WTC11 (cell line): Measurements from ENCODE around the gene PPP1R16B. TPM values are rescaled to one million over a fixed set of nuclear protein-coding genes. Genes with fewer than 3 reads are reported as not detected.

ENCODE experiments used
- ATAC-seq: fragments of 200-7000 bp; cut with Tn5 transposase; 2 replicates; pipeline ENCODE4 v1.10.0; 2021; ENCODE audit warnings: mild to moderate bottlenecking, moderate library complexity
- CTCF ChIA-PET: fragments of 300-600 bp; sonication (Branson Sonifier 250); formaldehyde crosslinking; loops from one replicate; lab custom pipeline; 2021; ENCODE audit warnings: antibody characterized with exemption; lab: Charles Lee
- POLR2A ChIA-PET: fragments of 350-600 bp; sonication (Branson Sonifier 250); formaldehyde crosslinking; loops from one replicate; lab custom pipeline; 2021; ENCODE audit warnings: antibody characterized with exemption; lab: Charles Lee
- DNase-seq: peaks from one replicate; pipeline ENCODE4 v3.0.0; 2021; ENCODE audit warnings: low spot score
- H3K27ac Mint-ChIP-seq: 2 replicates; pipeline ENCODE4 v1.8.0; 2021; ENCODE audit warnings: mixed read lengths
- H3K27me3 Mint-ChIP-seq: 2 replicates; pipeline ENCODE4 v1.8.0; 2021; ENCODE audit warnings: low read depth, mild to moderate bottlenecking, moderate library complexity, mixed read lengths
- H3K36me3 Mint-ChIP-seq: 2 replicates; pipeline ENCODE4 v1.8.0; 2021; ENCODE audit warnings: mixed read lengths
- H3K4me1 Mint-ChIP-seq: 2 replicates; pipeline ENCODE4 v1.8.0; 2022; ENCODE audit warnings: mixed read lengths
- H3K4me3 Mint-ChIP-seq: 2 replicates; pipeline ENCODE4 v1.8.0; 2021; ENCODE audit warnings: mild to moderate bottlenecking, moderate library complexity, mixed read lengths
- H3K9me3 Mint-ChIP-seq: 2 replicates; pipeline ENCODE4 v1.8.0; 2021; ENCODE audit warnings: mixed read lengths
- ARID4B ChIP-seq: sonication (generic); formaldehyde crosslinking; IDR thresholded peaks from 2 replicates; pipeline ENCODE4 v1.8.0; 2023; ENCODE audit warnings: missing genetic modification reagents, mild to moderate bottlenecking, borderline replicate concordance
- ATF1 ChIP-seq: sonication (generic); formaldehyde crosslinking; IDR thresholded peaks from 2 replicates; pipeline ENCODE4 v1.8.1; 2023; ENCODE audit warnings: mild to moderate bottlenecking, moderate library complexity, missing genetic modification reagents
- FOXP1 ChIP-seq: sonication (generic); formaldehyde crosslinking; IDR thresholded peaks from 2 replicates; pipeline ENCODE4 v1.8.0; 2022; ENCODE audit warnings: missing genetic modification reagents, mild to moderate bottlenecking, moderate library complexity, borderline replicate concordance
- FOXP4 ChIP-seq: sonication (generic); formaldehyde crosslinking; IDR thresholded peaks from 2 replicates; pipeline ENCODE4 v1.8.0; 2022; ENCODE audit warnings: mild to moderate bottlenecking, missing genetic modification reagents
- NFYB ChIP-seq: sonication (generic); formaldehyde crosslinking; conservative IDR thresholded peaks from 2 replicates; pipeline ENCODE4 v1.8.0; 2022; ENCODE audit warnings: low read depth, missing genetic modification reagents
- NR2C2 ChIP-seq: sonication (generic); formaldehyde crosslinking; IDR thresholded peaks from 2 replicates; pipeline ENCODE4 v1.8.0; 2022; ENCODE audit warnings: mild to moderate bottlenecking, missing genetic modification reagents
- SOX15 ChIP-seq: fragments of 250-450 bp; sonication (Bioruptor Pico); IDR thresholded peaks from 2 replicates; pipeline ENCODE4 v1.9.0; 2021; ENCODE audit warnings: mild to moderate bottlenecking
- TEAD4 ChIP-seq: sonication (generic); formaldehyde crosslinking; IDR thresholded peaks from 2 replicates; pipeline ENCODE4 v1.8.0; 2022; ENCODE audit warnings: mild to moderate bottlenecking, missing genetic modification reagents
- ZNF416 ChIP-seq: fragments of 250-450 bp; sonication (Bioruptor Pico); IDR thresholded peaks from 2 replicates; pipeline ENCODE4 v1.9.0; 2021; ENCODE audit warnings: mild to moderate bottlenecking, inconsistent platforms
- ZNF425 ChIP-seq: fragments of 250-450 bp; sonication (Bioruptor Pico); conservative IDR thresholded peaks from 2 replicates; pipeline ENCODE4 v1.9.0; 2021; ENCODE audit warnings: mild to moderate bottlenecking
- ZNF512 ChIP-seq: sonication (generic); formaldehyde crosslinking; IDR thresholded peaks from 2 replicates; pipeline ENCODE4 v1.8.1; 2022; ENCODE audit warnings: missing genetic modification reagents, borderline replicate concordance
- total RNA-seq: library from RNA; stranded (reverse); gene quantifications from 3 replicates; pipeline ENCODE4 v1.2.3, GENCODE V29; 2021
- TF ChIP-seq, protein P1 (sequence below): sonication (generic); formaldehyde crosslinking; IDR thresholded peaks from 2 replicates; pipeline ENCODE4 v1.8.0; 2023; ENCODE audit warnings: mild to moderate bottlenecking, missing genetic modification reagents
- TF ChIP-seq, protein P2 (sequence below): sonication (generic); formaldehyde crosslinking; IDR thresholded peaks from 2 replicates; pipeline ENCODE4 v1.8.0; 2022; ENCODE audit warnings: mild to moderate bottlenecking, missing genetic modification reagents
- TF ChIP-seq, protein P3 (sequence below): fragments of 250-450 bp; sonication (Bioruptor Pico); IDR thresholded peaks from 2 replicates; pipeline ENCODE4 v1.9.0; 2021; ENCODE audit warnings: mild to moderate bottlenecking, borderline replicate concordance
- TF ChIP-seq, protein P4 (sequence below): sonication (generic); formaldehyde crosslinking; IDR thresholded peaks from 2 replicates; pipeline ENCODE4 v1.8.0; 2022; ENCODE audit warnings: mild to moderate bottlenecking, missing genetic modification reagents
- TF ChIP-seq, protein P5 (sequence below): sonication (generic); formaldehyde crosslinking; IDR thresholded peaks from 2 replicates; pipeline ENCODE4 v1.8.1; 2022; ENCODE audit warnings: mild to moderate bottlenecking, moderate library complexity, missing genetic modification reagents

Gene PPP1R16B
- total RNA-seq, 1 experiment from 2014 or later = 12.0 TPM

DNA sequence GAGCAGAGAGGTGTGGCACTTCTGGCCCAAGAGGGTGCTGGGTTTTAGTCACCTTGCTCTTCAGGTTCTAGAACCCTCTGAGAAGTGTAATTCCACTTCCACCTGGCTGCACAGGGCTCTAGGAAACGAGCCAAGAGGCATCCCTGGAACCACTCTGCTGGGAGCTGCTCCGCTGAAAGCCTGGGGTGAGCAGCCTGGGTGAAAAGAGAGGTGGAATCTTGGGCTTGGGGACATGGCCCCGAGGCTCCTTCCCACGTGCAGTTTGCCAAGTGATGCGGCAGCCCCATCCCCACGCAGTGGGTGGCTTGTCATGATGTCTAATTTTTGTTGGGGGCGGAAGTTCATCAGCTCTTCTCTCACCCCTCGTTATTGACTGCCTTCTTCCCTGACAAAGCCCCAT is 32.8 kb downstream of the PPP1R16B start (continued):
- no peak for TF ChIP-seq ARID4B (CRISPR knock-in tag)

DNA sequence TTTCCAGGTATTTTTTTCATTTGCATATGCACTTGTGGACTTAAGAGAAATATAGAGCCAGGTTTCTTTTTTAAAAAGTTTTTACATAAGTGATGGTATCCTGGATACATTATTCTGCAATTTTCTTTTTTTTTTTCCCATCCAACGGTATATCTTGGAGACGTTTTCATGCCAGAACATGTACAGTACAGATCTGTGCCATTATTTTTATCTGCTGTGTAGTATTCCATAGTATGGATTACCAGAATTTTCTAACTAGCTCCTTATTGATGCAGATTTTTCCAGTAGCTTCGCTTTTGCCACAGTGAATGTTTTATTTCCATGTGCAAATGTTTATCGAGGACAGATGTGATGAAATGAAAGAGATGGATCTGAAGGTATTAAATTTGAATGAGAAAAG is 34.1 kb downstream of the PPP1R16B start:
- H3K4me3 Mint-ChIP-seq = no peak overlapping the region

More for the DNA sequence above, 34.1 kb downstream of the PPP1R16B start:
- no peak overlapping the region for H3K27ac Mint-ChIP-seq
- TF ChIP-seq SOX15 (CRISPR knock-in tag) = no peak
- no peak for TF ChIP-seq FOXP1 (CRISPR knock-in tag)
- TF ChIP-seq, protein P1, sequence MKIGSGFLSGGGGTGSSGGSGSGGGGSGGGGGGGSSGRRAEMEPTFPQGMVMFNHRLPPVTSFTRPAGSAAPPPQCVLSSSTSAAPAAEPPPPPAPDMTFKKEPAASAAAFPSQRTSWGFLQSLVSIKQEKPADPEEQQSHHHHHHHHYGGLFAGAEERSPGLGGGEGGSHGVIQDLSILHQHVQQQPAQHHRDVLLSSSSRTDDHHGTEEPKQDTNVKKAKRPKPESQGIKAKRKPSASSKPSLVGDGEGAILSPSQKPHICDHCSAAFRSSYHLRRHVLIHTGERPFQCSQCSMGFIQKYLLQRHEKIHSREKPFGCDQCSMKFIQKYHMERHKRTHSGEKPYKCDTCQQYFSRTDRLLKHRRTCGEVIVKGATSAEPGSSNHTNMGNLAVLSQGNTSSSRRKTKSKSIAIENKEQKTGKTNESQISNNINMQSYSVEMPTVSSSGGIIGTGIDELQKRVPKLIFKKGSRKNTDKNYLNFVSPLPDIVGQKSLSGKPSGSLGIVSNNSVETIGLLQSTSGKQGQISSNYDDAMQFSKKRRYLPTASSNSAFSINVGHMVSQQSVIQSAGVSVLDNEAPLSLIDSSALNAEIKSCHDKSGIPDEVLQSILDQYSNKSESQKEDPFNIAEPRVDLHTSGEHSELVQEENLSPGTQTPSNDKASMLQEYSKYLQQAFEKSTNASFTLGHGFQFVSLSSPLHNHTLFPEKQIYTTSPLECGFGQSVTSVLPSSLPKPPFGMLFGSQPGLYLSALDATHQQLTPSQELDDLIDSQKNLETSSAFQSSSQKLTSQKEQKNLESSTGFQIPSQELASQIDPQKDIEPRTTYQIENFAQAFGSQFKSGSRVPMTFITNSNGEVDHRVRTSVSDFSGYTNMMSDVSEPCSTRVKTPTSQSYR (CRISPR knock-in tag) = no peak
- TF ChIP-seq NFYB (CRISPR knock-in tag) = no peak
- TF ChIP-seq, protein P2, sequence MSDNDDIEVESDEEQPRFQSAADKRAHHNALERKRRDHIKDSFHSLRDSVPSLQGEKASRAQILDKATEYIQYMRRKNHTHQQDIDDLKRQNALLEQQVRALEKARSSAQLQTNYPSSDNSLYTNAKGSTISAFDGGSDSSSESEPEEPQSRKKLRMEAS (CRISPR knock-in tag) = no peak
- TF ChIP-seq, protein P3, sequence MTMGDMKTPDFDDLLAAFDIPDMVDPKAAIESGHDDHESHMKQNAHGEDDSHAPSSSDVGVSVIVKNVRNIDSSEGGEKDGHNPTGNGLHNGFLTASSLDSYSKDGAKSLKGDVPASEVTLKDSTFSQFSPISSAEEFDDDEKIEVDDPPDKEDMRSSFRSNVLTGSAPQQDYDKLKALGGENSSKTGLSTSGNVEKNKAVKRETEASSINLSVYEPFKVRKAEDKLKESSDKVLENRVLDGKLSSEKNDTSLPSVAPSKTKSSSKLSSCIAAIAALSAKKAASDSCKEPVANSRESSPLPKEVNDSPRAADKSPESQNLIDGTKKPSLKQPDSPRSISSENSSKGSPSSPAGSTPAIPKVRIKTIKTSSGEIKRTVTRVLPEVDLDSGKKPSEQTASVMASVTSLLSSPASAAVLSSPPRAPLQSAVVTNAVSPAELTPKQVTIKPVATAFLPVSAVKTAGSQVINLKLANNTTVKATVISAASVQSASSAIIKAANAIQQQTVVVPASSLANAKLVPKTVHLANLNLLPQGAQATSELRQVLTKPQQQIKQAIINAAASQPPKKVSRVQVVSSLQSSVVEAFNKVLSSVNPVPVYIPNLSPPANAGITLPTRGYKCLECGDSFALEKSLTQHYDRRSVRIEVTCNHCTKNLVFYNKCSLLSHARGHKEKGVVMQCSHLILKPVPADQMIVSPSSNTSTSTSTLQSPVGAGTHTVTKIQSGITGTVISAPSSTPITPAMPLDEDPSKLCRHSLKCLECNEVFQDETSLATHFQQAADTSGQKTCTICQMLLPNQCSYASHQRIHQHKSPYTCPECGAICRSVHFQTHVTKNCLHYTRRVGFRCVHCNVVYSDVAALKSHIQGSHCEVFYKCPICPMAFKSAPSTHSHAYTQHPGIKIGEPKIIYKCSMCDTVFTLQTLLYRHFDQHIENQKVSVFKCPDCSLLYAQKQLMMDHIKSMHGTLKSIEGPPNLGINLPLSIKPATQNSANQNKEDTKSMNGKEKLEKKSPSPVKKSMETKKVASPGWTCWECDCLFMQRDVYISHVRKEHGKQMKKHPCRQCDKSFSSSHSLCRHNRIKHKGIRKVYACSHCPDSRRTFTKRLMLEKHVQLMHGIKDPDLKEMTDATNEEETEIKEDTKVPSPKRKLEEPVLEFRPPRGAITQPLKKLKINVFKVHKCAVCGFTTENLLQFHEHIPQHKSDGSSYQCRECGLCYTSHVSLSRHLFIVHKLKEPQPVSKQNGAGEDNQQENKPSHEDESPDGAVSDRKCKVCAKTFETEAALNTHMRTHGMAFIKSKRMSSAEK (CRISPR knock-in tag) = no peak
- TF ChIP-seq, protein P4, sequence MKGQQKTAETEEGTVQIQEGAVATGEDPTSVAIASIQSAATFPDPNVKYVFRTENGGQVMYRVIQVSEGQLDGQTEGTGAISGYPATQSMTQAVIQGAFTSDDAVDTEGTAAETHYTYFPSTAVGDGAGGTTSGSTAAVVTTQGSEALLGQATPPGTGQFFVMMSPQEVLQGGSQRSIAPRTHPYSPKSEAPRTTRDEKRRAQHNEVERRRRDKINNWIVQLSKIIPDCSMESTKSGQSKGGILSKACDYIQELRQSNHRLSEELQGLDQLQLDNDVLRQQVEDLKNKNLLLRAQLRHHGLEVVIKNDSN (CRISPR knock-in tag) = no peak
- TF ChIP-seq ZNF425 (CRISPR knock-in tag) = no peak
- TF ChIP-seq TEAD4 (CRISPR knock-in tag) = no peak
- TF ChIP-seq ZNF416 = no peak
- TF ChIP-seq NR2C2 (CRISPR knock-in tag) = no peak
- no peak for TF ChIP-seq FOXP4
- TF ChIP-seq ATF1 (CRISPR knock-in tag) = no peak
- no peak for TF ChIP-seq ZNF512 (CRISPR knock-in tag)
- TF ChIP-seq, protein P5, sequence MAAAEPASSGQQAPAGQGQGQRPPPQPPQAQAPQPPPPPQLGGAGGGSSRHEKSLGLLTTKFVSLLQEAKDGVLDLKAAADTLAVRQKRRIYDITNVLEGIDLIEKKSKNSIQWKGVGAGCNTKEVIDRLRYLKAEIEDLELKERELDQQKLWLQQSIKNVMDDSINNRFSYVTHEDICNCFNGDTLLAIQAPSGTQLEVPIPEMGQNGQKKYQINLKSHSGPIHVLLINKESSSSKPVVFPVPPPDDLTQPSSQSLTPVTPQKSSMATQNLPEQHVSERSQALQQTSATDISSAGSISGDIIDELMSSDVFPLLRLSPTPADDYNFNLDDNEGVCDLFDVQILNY (CRISPR knock-in tag) = no peak
- CTCF ChIA-PET = interaction anchor here (0.9 to 1.3 kb wide), 2 partner anchors 34 to 55 kb away, joined by 4 to 5 read pairs; partner anchors contain the start of gene PPP1R16B
- H3K9me3 Mint-ChIP-seq = no peaks in the 10 kb centered on the region
- no peak for DNase-seq
- peaks cover 4% of the 10 kb centered on the region; the same call in 1 of the 2 replicates for H3K36me3 Mint-ChIP-seq
- POLR2A ChIA-PET = no interaction called here
- peaks cover 25% of the 10 kb centered on the region for H3K4me1 Mint-ChIP-seq
- H3K27me3 Mint-ChIP-seq = no peaks in the 10 kb centered on the region
- no peak for ATAC-seq
